HCT116 (cell line): ENCODE results near the gene HMCN1. TPM values are rescaled to one million over a fixed set of nuclear protein-coding genes. Genes with fewer than 3 reads are reported as not detected.

ENCODE experiments used
- ATAC-seq: fragments of 200-7000 bp; cut with Tn5 transposase; 2 replicates; pipeline ENCODE4 v1.9.1; 2020; ENCODE audit warnings: mild to moderate bottlenecking, moderate library complexity
- BruUV-seq: library from RNA; stranded (reverse); fragments of 400-500 nt; replicated peaks from 2 replicates; lab custom pipeline; 2021; lab: Mats Ljungman, UMichigan
- CTCF ChIA-PET: fragments of 300-600 bp; sonication (Branson Sonifier 250); formaldehyde crosslinking; loops from one replicate; lab custom pipeline; 2021; ENCODE audit warnings: antibody characterized with exemption; lab: Charles Lee
- POLR2A ChIA-PET: fragments of 300-600, 350-600 bp; sonication (Branson Sonifier 250); formaldehyde crosslinking; loops from one replicate; lab custom pipeline; 2021; ENCODE audit warnings: antibody characterized with exemption; lab: Charles Lee
- RAD21 ChIA-PET, 2 experiments: fragments of 300-600 bp; sonication (Branson Sonifier 250); formaldehyde crosslinking; loops; one replicate each; lab custom pipeline; 2023; ENCODE audit warnings: low total read pairs in 2 of 2; ENCODE audit not compliant: uncharacterized antibody in 2 of 2, unreplicated experiment in 2 of 2, low non-redundant PET in 1 of 2; lab: Charles Lee
- DNase-seq: peaks from one replicate; pipeline ENCODE4 v3.0.0-alpha.2; 2010; ENCODE audit warnings: low read depth, low spot score
- H2AFZ ChIP-seq: fragments of 200-600 bp; shearing (Covaris generic), sonication (generic); 2 replicates; pipeline ENCODE4 v1.6.1; 2017; ENCODE audit warnings: low read depth, mixed run types, mixed read lengths, antibody characterized with exemption, low read length; ENCODE audit not compliant: poor library complexity, severe bottlenecking
- H3K27ac ChIP-seq: 2 replicates; pipeline ENCODE4 v1.5.1; 2012; ENCODE audit warnings: low read depth, low read length
- H3K27me3 ChIP-seq: fragments of 200-600 bp; sonication (generic); 2 replicates; pipeline ENCODE4 v1.6.1; 2016; ENCODE audit warnings: mixed run types, low read length, mixed read lengths; ENCODE audit not compliant: insufficient read depth
- H3K36me3 ChIP-seq, 2 experiments: fragments of 200-500 bp in 1 of 2; fragments of 200-600 bp in 1 of 2; sonication (Bioruptor generic) in 1 of 2; sonication (generic) in 1 of 2; 2 replicates each; pipeline versions ENCODE4 v1.5.1 to v1.6.1; 2014 to 2016; ENCODE audit warnings: low read length in 2 of 2, inconsistent platforms in 1 of 2, mixed read lengths in 1 of 2, mixed run types in 1 of 2; ENCODE audit not compliant: insufficient read depth in 2 of 2, control insufficient read depth in 1 of 2
- H3K4me1 ChIP-seq, 2 experiments: fragments of 200-600 bp in 1 of 2; sonication (generic) in 1 of 2; 2 replicates each; pipeline versions ENCODE4 v1.5.1 to v1.6.1; 2012 to 2017; ENCODE audit warnings: low read length in 2 of 2, inconsistent platforms in 1 of 2, mild to moderate bottlenecking in 1 of 2, mixed read lengths in 1 of 2, mixed run types in 1 of 2, moderate library complexity in 1 of 2; ENCODE audit not compliant: insufficient read depth in 2 of 2, control insufficient read depth in 1 of 2
- H3K4me2 ChIP-seq: fragments of 200-600 bp; sonication (generic); 2 replicates; pipeline ENCODE4 v1.6.1; 2017; ENCODE audit warnings: mixed run types, low read length, mixed read lengths
- H3K4me3 ChIP-seq, 2 experiments: fragments of 200-600 bp in 1 of 2; sonication (generic) in 1 of 2; replicated peaks in 1 of 2; 2 replicates each; pipeline ENCODE4 v1.5.1; 2011 to 2016; ENCODE audit warnings: low read length in 2 of 2, control low read depth in 1 of 2, low read depth in 1 of 2, mild to moderate bottlenecking in 1 of 2, mixed read lengths in 1 of 2, mixed run types in 1 of 2
- H3K79me2 ChIP-seq: fragments of 200-600 bp; sonication (generic); 2 replicates; pipeline ENCODE4 v1.6.1; 2017; ENCODE audit warnings: mild to moderate bottlenecking, mixed run types, low read length, moderate library complexity, mixed read lengths; ENCODE audit not compliant: insufficient read depth
- H3K9ac ChIP-seq: fragments of 200-600 bp; sonication (generic); 2 replicates; pipeline ENCODE4 v1.6.1; 2016; ENCODE audit warnings: low read length, mixed read lengths
- H3K9me2 ChIP-seq: fragments of 200-600 bp; sonication (generic), shearing (Covaris generic); 2 replicates; pipeline ENCODE4 v1.6.1; 2017; ENCODE audit warnings: mixed run types, mild to moderate bottlenecking, moderate library complexity; ENCODE audit not compliant: insufficient read depth
- H3K9me3 ChIP-seq, 2 experiments: fragments of 200-500 bp in 1 of 2; fragments of 200-600 bp in 1 of 2; sonication (Bioruptor generic) in 1 of 2; sonication (generic) in 1 of 2; 2 replicates each; pipeline ENCODE4 v1.6.1; 2014 to 2017; ENCODE audit warnings: low read length in 2 of 2, mixed read lengths in 2 of 2, inconsistent platforms in 1 of 2, low read depth in 1 of 2, mild to moderate bottlenecking in 1 of 2, mixed run types in 1 of 2, moderate library complexity in 1 of 2; ENCODE audit not compliant: control insufficient read depth in 1 of 2, insufficient read depth in 1 of 2
- H4K20me1 ChIP-seq: fragments of 200-600 bp; sonication (generic), shearing (Covaris generic); 2 replicates; pipeline ENCODE4 v1.6.1; 2017; ENCODE audit warnings: mixed run types, mild to moderate bottlenecking, moderate library complexity; ENCODE audit not compliant: insufficient read depth
- ATF3 ChIP-seq: IDR thresholded peaks from 2 replicates; pipeline ENCODE4 v1.6.1; 2012
- CBX3 ChIP-seq: IDR thresholded peaks from 2 replicates; pipeline ENCODE4 v1.6.1; 2012; ENCODE audit warnings: low read depth
- CEBPB ChIP-seq: IDR thresholded peaks from 2 replicates; pipeline ENCODE4 v1.6.1; 2012; ENCODE audit warnings: low read depth
- CTCF ChIP-seq, 3 experiments: fragments of 200-600 bp in 1 of 3; sonication (generic) in 1 of 3; IDR thresholded peaks in 2 of 3; conservative IDR thresholded peaks in 1 of 3; 2 replicates each; pipeline ENCODE4 v1.5.1; 2012 to 2017; ENCODE audit warnings: low read depth in 2 of 3, low read length in 2 of 3, antibody characterized with exemption in 1 of 3, borderline replicate concordance in 1 of 3, control low read depth in 1 of 3, mild to moderate bottlenecking in 1 of 3, mixed read lengths in 1 of 3, mixed run types in 1 of 3, moderate library complexity in 1 of 3; ENCODE audit not compliant: insufficient read depth in 1 of 3
- EGR1 ChIP-seq: IDR thresholded peaks from 2 replicates; pipeline ENCODE4 v1.6.1; 2012; ENCODE audit warnings: low read depth
- EZH2phosphoT487 ChIP-seq: fragments of 200-600 bp; IDR thresholded peaks from 2 replicates; pipeline ENCODE4 v1.6.1; 2018; ENCODE audit warnings: antibody characterized with exemption, borderline replicate concordance
- JUND ChIP-seq: IDR thresholded peaks from 2 replicates; pipeline ENCODE4 v1.6.1; 2012
- MAX ChIP-seq: IDR thresholded peaks from 2 replicates; pipeline ENCODE4 v1.6.1; 2012
- RAD21 ChIP-seq: IDR thresholded peaks from 2 replicates; pipeline ENCODE4 v1.6.1; 2012; ENCODE audit warnings: low read depth, mild to moderate bottlenecking
- SP1 ChIP-seq: IDR thresholded peaks from 2 replicates; pipeline ENCODE4 v1.6.1; 2012; ENCODE audit warnings: low read depth
- SRF ChIP-seq: IDR thresholded peaks from 2 replicates; pipeline ENCODE4 v1.6.1; 2012; ENCODE audit warnings: low read depth
- YY1 ChIP-seq: IDR thresholded peaks from 2 replicates; pipeline ENCODE4 v1.6.1; 2011; ENCODE audit warnings: low read length, low read depth, moderate library complexity, mild to moderate bottlenecking; ENCODE audit not compliant: insufficient replicate concordance; ENCODE audit errors: extremely low read depth
- ZBTB33 ChIP-seq: IDR thresholded peaks from 2 replicates; pipeline ENCODE4 v1.6.1; 2011; ENCODE audit warnings: mild to moderate bottlenecking, low read length, moderate library complexity; ENCODE audit not compliant: insufficient replicate concordance; ENCODE audit errors: extremely low read depth
- ZFX ChIP-seq: fragments of 450-650 bp; IDR thresholded peaks from 2 replicates; pipeline ENCODE4 v1.6.1; 2017
- ZNF274 ChIP-seq: fragments of 200-500 bp; sonication (Bioruptor generic); IDR thresholded peaks from 2 replicates; pipeline ENCODE4 v1.6.1; 2014; ENCODE audit warnings: mild to moderate bottlenecking, low read depth, low read length, inconsistent platforms
- intact Hi-C: fragments of 100-400 bp; cut with micrococcal nuclease; formaldehyde crosslinking; loops from 2 replicates; pipeline ENCODE4 v1.10.0; 2022
- total RNA-seq: library from RNA; stranded (reverse); gene quantifications from one replicate; pipeline ENCODE4 v1.2.1, GENCODE V29; 2021; ENCODE audit not compliant: unreplicated experiment

The HMCN1 gene
- total RNA-seq, 1 experiment from 2014 or later: 0.59 TPM

- Histone ChIP-seq H3K36me3 (no peaks in the 10 kb centered on the region), H4K20me1 (no peaks in the 10 kb centered on the region), H3K4me3 (no peak overlapping the region), H3K9me3 (no peaks in the 10 kb centered on the region), H3K79me2 (no peaks in the 10 kb centered on the region), H2AFZ (no peak overlapping the region), H3K9me2 (no peaks in the 10 kb centered on the region), H3K9ac (no peak overlapping the region), H3K4me1 (no peaks in the 10 kb centered on the region)
- no TSS peak for BruUV-seq
- no peak for ATAC-seq
- POLR2A ChIA-PET: no interaction called here
- CTCF ChIA-PET: no interaction called here
- intact Hi-C loops: no loop called here
- RAD21 ChIA-PET: no interaction called here
- no peak for TF ChIP-seq JUND
- no peak for TF ChIP-seq CEBPB
- TF ChIP-seq CBX3: no peak
- TF ChIP-seq SP1: no peak
- TF ChIP-seq MAX: no peak
- TF ChIP-seq ZBTB33: no peak
- no peak for TF ChIP-seq YY1
- no peak for TF ChIP-seq ZNF274
- no peak for TF ChIP-seq EGR1
- no peak for TF ChIP-seq ZFX
- no peak for TF ChIP-seq CTCF (IDR thresholded peaks at IDR 0.05 in 2 of 3, conservative IDR thresholded peaks at IDR 0.05 in 1 of 3; ENCODE audit: borderline replicate concordance in 1 of 3, insufficient read depth in 1 of 3, low read depth in 2 of 3, low read length in 2 of 3)
- TF ChIP-seq SRF: no peak
- no peak for TF ChIP-seq EZH2phosphoT487
- no peak for TF ChIP-seq RAD21
- TF ChIP-seq ATF3: no peak
- TF ChIP-seq, all 23 proteins: peak for 0
- no peak overlapping the region for H3K4me2 ChIP-seq
- DNase-seq: no peak
- H3K27ac ChIP-seq: no peak overlapping the region
- H3K27me3 ChIP-seq: no peaks in the 10 kb centered on the region
Observed at GRCh38 chr1:185931438-185931837, 197.2 kb downstream of the HMCN1 start.
